PC-3 (cell line): ENCODE data around the gene SNX13. TPM values are rescaled to one million over a fixed set of nuclear protein-coding genes. Genes with fewer than 3 reads are reported as not detected.

ENCODE experiments used
- ATAC-seq: fragments of 200-7000 bp; cut with Tn5 transposase; 2 replicates; pipeline ENCODE4 v1.9.1; 2020; ENCODE audit warnings: mild to moderate bottlenecking, moderate library complexity
- BruUV-seq: library from RNA; stranded (reverse); fragments of 400-500 nt; replicated peaks from 2 replicates; lab custom pipeline; 2021; lab: Mats Ljungman, UMichigan
- CTCF ChIA-PET: fragments of 300-600 bp; sonication (Branson Sonifier 250); formaldehyde crosslinking; loops from one replicate; lab custom pipeline; 2022; ENCODE audit warnings: antibody characterized with exemption; lab: Charles Lee
- POLR2A ChIA-PET: fragments of 300-600 bp; sonication (Branson Sonifier 250); formaldehyde crosslinking; loops from one replicate; lab custom pipeline; 2022; ENCODE audit warnings: antibody characterized with exemption; ENCODE audit not compliant: unreplicated experiment; lab: Charles Lee
- DNase-seq: peaks from one replicate; pipeline ENCODE4 v3.0.0-alpha.2; 2015
- H2AFZ ChIP-seq: fragments of 300-600 bp; sonication (generic); 2 replicates; pipeline ENCODE4 v1.6.0; 2016; ENCODE audit warnings: antibody characterized with exemption, low read length
- H3F3A ChIP-seq: fragments of 300-600 bp; sonication (generic); one replicate; pipeline ENCODE4 v1.6.0; 2017; ENCODE audit warnings: antibody characterized with exemption, low read length, control low read depth, mild to moderate bottlenecking; ENCODE audit not compliant: unreplicated experiment
- H3K27ac ChIP-seq: fragments of 300-600 bp; sonication (generic); 2 replicates; pipeline ENCODE4 v1.5.1; 2016; ENCODE audit warnings: mild to moderate bottlenecking, low read length
- H3K27me3 ChIP-seq: fragments of 300-600 bp; sonication (generic); 2 replicates; pipeline ENCODE4 v1.6.1; 2016; ENCODE audit warnings: low read length, mixed read lengths
- H3K36me3 ChIP-seq: fragments of 300-600 bp; sonication (generic); 2 replicates; pipeline ENCODE4 v1.6.1; 2016; ENCODE audit warnings: low read depth, mixed run types, low read length, mixed read lengths
- H3K4me1 ChIP-seq: fragments of 300-600 bp; sonication (generic); 2 replicates; pipeline ENCODE4 v1.5.1; 2016; ENCODE audit warnings: low read length; ENCODE audit not compliant: insufficient read depth
- H3K4me2 ChIP-seq: fragments of 300-600 bp; sonication (generic); 2 replicates; pipeline ENCODE4 v1.6.0; 2016; ENCODE audit warnings: low read length
- H3K4me3 ChIP-seq: fragments of 300-600 bp; sonication (generic); 2 replicates; pipeline ENCODE4 v1.5.1; 2016; ENCODE audit warnings: mild to moderate bottlenecking, low read length, mixed read lengths
- H3K79me2 ChIP-seq: fragments of 300-600 bp; sonication (generic); 2 replicates; pipeline ENCODE4 v1.6.1; 2017; ENCODE audit warnings: low read length, mixed read lengths
- H3K9ac ChIP-seq: fragments of 300-600 bp; sonication (generic); 2 replicates; pipeline ENCODE4 v1.6.0; 2016; ENCODE audit warnings: mild to moderate bottlenecking, low read length
- H3K9me2 ChIP-seq: fragments of 300-600 bp; sonication (generic); replicated peaks from 2 replicates; pipeline ENCODE4 v1.6.1; 2016; ENCODE audit warnings: mixed run types, low read length, mixed read lengths
- H3K9me3 ChIP-seq: fragments of 300-600 bp; sonication (generic); 2 replicates; pipeline ENCODE4 v1.6.1; 2016; ENCODE audit warnings: low read length, mixed read lengths
- H4K20me1 ChIP-seq: fragments of 300-600 bp; sonication (generic); 2 replicates; pipeline ENCODE4 v1.6.1; 2016; ENCODE audit warnings: low read length, mixed read lengths
- EZH2 ChIP-seq: fragments of 300-600 bp; sonication (generic); IDR thresholded peaks from one replicate; pipeline ENCODE4 v1.6.1; 2017; ENCODE audit warnings: antibody characterized with exemption, mild to moderate bottlenecking, low read length; ENCODE audit not compliant: unreplicated experiment
- EZH2phosphoT487 ChIP-seq: fragments of 300-600 bp; sonication (generic); IDR thresholded peaks from 2 replicates; pipeline ENCODE4 v1.6.1; 2018; ENCODE audit warnings: mild to moderate bottlenecking, antibody characterized with exemption, low read length, borderline replicate concordance
- intact Hi-C: fragments of 100-400 bp; cut with micrococcal nuclease; formaldehyde crosslinking; loops from 2 replicates; pipeline ENCODE4 v1.9.0; 2023
- total RNA-seq: library from RNA; depleted of rRNA; stranded (reverse); fragments of >200 nt; gene quantifications from 2 replicates; pipeline ENCODE4 v1.2.3, GENCODE V29; 2014
- TF ChIP-seq, protein P1 (sequence below): fragments of 300-600 bp; sonication (generic); conservative IDR thresholded peaks from 2 replicates; pipeline ENCODE4 v1.5.1; 2017; ENCODE audit warnings: antibody characterized with exemption, low read depth, mild to moderate bottlenecking, low read length

SNX13 gene
- total RNA-seq, 1 experiment from 2014 or later, result 33.9 TPM

DNA sequence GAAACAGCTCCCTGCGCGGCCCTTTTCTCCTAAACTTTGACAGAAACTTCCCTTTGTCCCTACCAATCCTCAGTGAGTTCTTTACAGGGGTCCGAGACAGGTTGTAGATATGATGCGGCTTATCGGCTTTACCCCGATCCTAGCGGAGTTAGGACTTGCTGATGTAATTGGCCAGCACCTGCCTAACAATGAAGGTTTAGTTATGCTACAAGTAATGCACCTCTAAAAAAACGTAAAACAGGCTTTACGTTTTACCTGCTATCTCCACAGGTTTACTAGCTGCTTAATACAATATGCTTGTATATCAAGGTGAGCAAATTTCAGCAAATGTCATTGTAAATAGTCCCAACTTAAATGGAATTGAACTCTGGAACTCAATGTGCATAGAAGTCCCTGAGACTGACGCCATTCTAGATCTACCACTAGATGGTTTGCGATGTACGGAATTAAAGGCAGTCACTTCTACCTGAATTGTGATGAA is 697 bp upstream of the SNX13 start:
- H3K27me3 ChIP-seq, result no peaks in the 10 kb centered on the region
- H3K79me2 ChIP-seq, result peaks cover 46% of the 10 kb centered on the region
- H3K9me2 ChIP-seq, result no peaks in the 10 kb centered on the region
- no peak for TF ChIP-seq EZH2
- no peak for TF ChIP-seq EZH2phosphoT487
- TF ChIP-seq, protein P1, sequence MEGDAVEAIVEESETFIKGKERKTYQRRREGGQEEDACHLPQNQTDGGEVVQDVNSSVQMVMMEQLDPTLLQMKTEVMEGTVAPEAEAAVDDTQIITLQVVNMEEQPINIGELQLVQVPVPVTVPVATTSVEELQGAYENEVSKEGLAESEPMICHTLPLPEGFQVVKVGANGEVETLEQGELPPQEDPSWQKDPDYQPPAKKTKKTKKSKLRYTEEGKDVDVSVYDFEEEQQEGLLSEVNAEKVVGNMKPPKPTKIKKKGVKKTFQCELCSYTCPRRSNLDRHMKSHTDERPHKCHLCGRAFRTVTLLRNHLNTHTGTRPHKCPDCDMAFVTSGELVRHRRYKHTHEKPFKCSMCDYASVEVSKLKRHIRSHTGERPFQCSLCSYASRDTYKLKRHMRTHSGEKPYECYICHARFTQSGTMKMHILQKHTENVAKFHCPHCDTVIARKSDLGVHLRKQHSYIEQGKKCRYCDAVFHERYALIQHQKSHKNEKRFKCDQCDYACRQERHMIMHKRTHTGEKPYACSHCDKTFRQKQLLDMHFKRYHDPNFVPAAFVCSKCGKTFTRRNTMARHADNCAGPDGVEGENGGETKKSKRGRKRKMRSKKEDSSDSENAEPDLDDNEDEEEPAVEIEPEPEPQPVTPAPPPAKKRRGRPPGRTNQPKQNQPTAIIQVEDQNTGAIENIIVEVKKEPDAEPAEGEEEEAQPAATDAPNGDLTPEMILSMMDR, result no peak
- DNase-seq (peak; percentile 32), ATAC-seq (peak; percentile 1; the same call in 1 of the 2 replicates)
- intact Hi-C loops, result loop anchor here (5.0 kb wide), 1 partner anchor 169 kb away; no protein-coding TSS in a partner anchor
- H3K4me3 ChIP-seq, result peak overlapping the region; percentile 94
- H3K4me1 ChIP-seq, result peaks cover 37% of the 10 kb centered on the region
- H3K4me2 ChIP-seq, result peak overlapping the region; percentile 96
- H2AFZ ChIP-seq, result peak overlapping the region; percentile 99
- H3K27ac ChIP-seq, result peak overlapping the region; percentile 71
- ChIA-PET CTCF (no interaction called here), POLR2A (interaction anchor here (0.6 kb wide), 1 partner anchor 26 kb away, joined by 3 read pairs; no protein-coding TSS in a partner anchor)
- H3K9me3 ChIP-seq, result no peaks in the 10 kb centered on the region
- no peaks in the 10 kb centered on the region for H3F3A ChIP-seq
- TSS peak; percentile 66 for BruUV-seq
- H3K36me3 ChIP-seq, result no peaks in the 10 kb centered on the region
- H4K20me1 ChIP-seq, result peaks cover 15% of the 10 kb centered on the region; the same call in 1 of the 2 replicates
- H3K9ac ChIP-seq, result peak overlapping the region; percentile 96

DNA sequence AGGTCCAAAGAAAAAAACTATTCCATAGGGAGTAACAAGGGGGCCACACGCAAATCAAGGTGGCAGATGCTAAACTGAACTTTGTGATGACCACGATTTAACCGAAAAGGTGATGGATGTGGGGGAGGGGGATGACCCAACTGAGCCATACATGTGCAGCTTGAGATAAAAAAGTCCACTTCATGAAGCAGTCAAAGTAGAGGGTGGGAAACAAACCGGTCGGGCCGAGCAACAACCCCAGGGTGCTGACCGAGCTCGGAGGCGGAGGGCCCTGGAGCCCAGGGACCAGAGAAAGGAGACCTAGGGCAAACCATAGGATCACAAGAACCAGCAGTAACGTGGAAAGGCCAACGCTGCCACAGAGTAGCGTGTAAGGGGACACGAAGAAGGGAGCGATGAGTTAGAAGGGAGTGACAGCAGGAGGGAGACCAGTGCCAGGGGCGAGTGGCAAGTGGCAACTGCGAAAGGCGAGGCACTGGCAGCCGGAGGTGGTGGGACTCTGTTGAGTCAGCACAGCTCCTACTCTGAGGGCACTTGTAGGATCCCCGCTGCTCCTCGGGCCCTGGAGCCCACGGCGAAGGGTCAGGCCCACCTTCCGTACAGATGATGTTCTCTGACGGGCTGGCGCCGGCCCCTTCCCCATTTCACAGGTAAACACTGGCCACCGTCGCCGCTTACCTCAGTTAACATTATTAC is 540 bp downstream of the SNX13 start:
- POLR2A ChIA-PET, result interaction anchor here (0.5 kb wide), 1 partner anchor 380 kb away, joined by 4 read pairs; no protein-coding TSS in a partner anchor
- Histone ChIP-seq H3K9me2 (no peaks in the 10 kb centered on the region), H3F3A (no peaks in the 10 kb centered on the region), H3K79me2 (peaks cover 59% of the 10 kb centered on the region), H3K9me3 (no peaks in the 10 kb centered on the region), H3K4me2 (peak overlapping the region; percentile 96), H3K4me3 (peak overlapping the region; percentile 94), H2AFZ (peak overlapping the region; percentile 99), H3K9ac (peak overlapping the region; percentile 96), H3K4me1 (peaks cover 37% of the 10 kb centered on the region), H3K36me3 (no peaks in the 10 kb centered on the region), H3K27ac (peak overlapping the region; percentile 71), H4K20me1 (peaks cover 15% of the 10 kb centered on the region; the same call in 1 of the 2 replicates), H3K27me3 (no peaks in the 10 kb centered on the region)
- no peak for TF ChIP-seq EZH2phosphoT487
- TF ChIP-seq EZH2, result no peak
- TF ChIP-seq, protein P1, result no peak
- peak; percentile 38 for DNase-seq
- ATAC-seq, result peak; percentile 54
- CTCF ChIA-PET, result interaction anchor here (0.5 kb wide), 1 partner anchor 256 kb away, joined by 3 read pairs; no protein-coding TSS in a partner anchor
- intact Hi-C loops, result loop anchor here (1.0 to 5.0 kb wide), 2 partner anchors 26 to 167 kb away; no protein-coding TSS in a partner anchor
- TSS peak; percentile 44 for BruUV-seq
